ENCODE results near the gene IGFL1. TPM values are rescaled to one million over a fixed set of nuclear protein-coding genes. Genes with fewer than 3 reads are reported as not detected.

IGFL1 gene
- total RNA-seq (2013; cell fraction: nucleolus; rRNA removed), result not detected in 2 replicates
- not detected in 2 replicates for total RNA-seq (2014; rRNA removed)
- total RNA-seq (2014; rRNA removed; fragmentation: Illumina TruSeq; extraction: Trizol), result not detected in 2 replicates
- not detected in 2 replicates for total RNA-seq (2021)
- polyA plus RNA-seq (2011; ENCODE audit: low read depth), result not detected
- not detected in 2 replicates for polyA plus RNA-seq (2011; rRNA removed)
- not detected in 2 replicates for polyA plus RNA-seq (2011; cell fraction: cytosol; rRNA removed)
- not detected in 2 replicates for polyA plus RNA-seq (2011; cell fraction: nucleus; rRNA removed)
- polyA plus RNA-seq (2012), result not detected in 2 replicates
- not detected in 2 replicates for polyA plus RNA-seq (2014; fragmentation: Illumina TruSeq; extraction: Trizol)
- polyA plus RNA-seq (2014; fragmentation: Nextera tagmentation; extraction: Ambion mirVana), result not detected
- not detected in 2 replicates for polyA plus RNA-seq (2014; rRNA removed)
- not detected for polyA plus RNA-seq (2016; fragmentation: Nextera tagmentation; extraction: Ambion mirVana)
- not detected in 2 replicates for polyA minus RNA-seq (2011; rRNA and poly(A)+ RNA removed)
- polyA minus RNA-seq (2011; cell fraction: cytosol; rRNA and poly(A)+ RNA removed), result not detected in 2 replicates
- polyA minus RNA-seq (2011; cell fraction: nucleus; rRNA and poly(A)+ RNA removed), result not detected in 2 replicates
- Bru-seq, nascent RNA, result not detected
- BruChase-seq, experiment 1, labeled RNA remaining after a 6-hour chase, result not detected
- BruChase-seq, experiment 2, labeled RNA remaining after a 2-hour chase, result not detected
- long read RNA-seq, experiment 1, result 0 reads
- long read RNA-seq, experiment 2, result 0 reads

DNA sequence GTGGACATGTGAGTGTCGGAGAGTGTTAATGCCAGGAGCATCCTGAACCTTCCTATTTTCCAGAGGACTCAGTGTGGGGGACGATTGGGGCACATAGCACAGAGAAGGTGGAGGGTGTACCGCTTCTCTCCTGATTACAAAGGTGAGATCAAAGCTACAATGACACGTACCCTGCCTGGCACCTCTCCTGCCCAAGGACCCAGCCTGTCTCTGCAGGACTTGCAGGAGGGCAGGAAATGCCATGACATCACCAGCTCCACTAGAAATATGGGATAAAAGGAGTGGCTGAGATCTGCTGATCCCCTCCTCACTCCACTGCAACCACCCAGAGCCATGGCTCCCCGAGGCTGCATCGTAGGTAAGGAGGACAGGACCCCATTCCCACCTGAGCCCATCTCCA lies at the start of gene IGFL1:
TSS of gene IGFL1 (plus strand) at position 301 of the 400 bp plus-strand sequence. CDS start at position 334, 33 bp downstream.
- no peak for FAIRE-seq
- Histone ChIP-seq H3K4me3 (no peak within 1 kb of the TSS), H3K79me2 (ENCODE audit: control insufficient read depth, insufficient read depth, low read length) (no peaks in the 10 kb centered on the region), H3K4me1 (ENCODE audit: control insufficient read depth, insufficient read depth, low read length) (no peaks in the 10 kb centered on the region), H3K27ac (ENCODE audit: control insufficient read depth, insufficient read depth) (no peak within 1 kb of the TSS), H2AFZ (ENCODE audit: control insufficient read depth, low read depth, low read length) (no peak within 1 kb of the TSS), H3K36me3 (ENCODE audit: control insufficient read depth in 2 of 2, insufficient read depth in 2 of 2, low read length in 1 of 2) (no peaks in the 10 kb centered on the region), H3K4me2 (ENCODE audit: control insufficient read depth, insufficient read depth) (no peak within 1 kb of the TSS), H3K9ac (ENCODE audit: control insufficient read depth, insufficient read depth, low read length) (no peak within 1 kb of the TSS), H3K9me3 (replicated peaks; ENCODE audit: control insufficient read depth, insufficient read depth, low read length) (no peaks in the 10 kb centered on the region), H4K20me1 (ENCODE audit: control insufficient read depth, insufficient read depth) (no peaks in the 10 kb centered on the region), H3K27me3 (replicated peaks in 1 of 2; ENCODE audit: control insufficient read depth in 2 of 2, insufficient read depth in 2 of 2, low read length in 1 of 2) (peaks cover 0 to 3% of the 10 kb centered on the region in 2 experiments; a peak in 2 of 4 replicates)
- no peak for DNase-seq (ENCODE audit: low read depth, low spot score)
- ATAC-seq, result no peak
- intact Hi-C loops (cut with micrococcal nuclease; ENCODE audit: unreplicated experiment) (no loop called here), in situ Hi-C loops (cut with MboI) (no loop called here)
- ChIA-PET SMC1A (ENCODE audit: uncharacterized antibody, unreplicated experiment) (no interaction called here), CTCF (no interaction called here), POLR2A (no interaction called here), RAD21 (ENCODE audit: unreplicated experiment) (no interaction called here)
- 0% methylated on average over 6 of the region's 6 CpGs for WGBS (ENCODE audit: insufficient coverage, insufficient replicate concordance, low lambda C conversion rate, missing lambda C conversion rate)
- no TSS peak for BruUV-seq (replicated peaks)
- TF ChIP-seq BHLHE40 (IDR thresholded peaks at IDR 0.05; ENCODE audit: borderline replicate concordance in 1 of 2, low read depth in 2 of 2, low read length in 1 of 2) (no peak), JUND (IDR thresholded peaks at IDR 0.05; ENCODE audit: low read depth, low read length) (no peak), CBX3 (IDR thresholded peaks at IDR 0.05; ENCODE audit: borderline replicate concordance, low read depth) (no peak), TAF1 (IDR thresholded peaks at IDR 0.05; ENCODE audit: borderline replicate concordance, low read depth, low read length) (no peak), TCF12 (IDR thresholded peaks at IDR 0.05; ENCODE audit: low read depth, low read length) (no peak), ZNF274 (IDR thresholded peaks at IDR 0.05; ENCODE audit: insufficient read depth, insufficient read length) (no peak), TCF7 (IDR thresholded peaks at IDR 0.05; ENCODE audit: borderline replicate concordance) (no peak), HCFC1 (IDR thresholded peaks at IDR 0.05; ENCODE audit: low read length) (no peak), CREB1 (IDR thresholded peaks at IDR 0.05; ENCODE audit: low read depth) (no peak), NFXL1 (IDR thresholded peaks at IDR 0.05; ENCODE audit: borderline replicate concordance) (no peak), STAT3 (IDR thresholded peaks at IDR 0.05; ENCODE audit: low read depth, low read length) (no peak), POLR2A (IDR thresholded peaks at IDR 0.05; ENCODE audit: low read depth, low read length) (no peak), NR2F1 (conservative IDR thresholded peaks at IDR 0.05) (no peak), BMI1 (IDR thresholded peaks at IDR 0.05; ENCODE audit: borderline replicate concordance) (no peak), GABPA (IDR thresholded peaks at IDR 0.05; ENCODE audit: low read depth) (no peak), ETV6 (conservative IDR thresholded peaks at IDR 0.05 in 1 of 2, IDR thresholded peaks at IDR 0.05 in 1 of 2; ENCODE audit: borderline replicate concordance in 1 of 2, low read depth in 1 of 2) (no peak)
- TF ChIP-seq, protein P1, sequence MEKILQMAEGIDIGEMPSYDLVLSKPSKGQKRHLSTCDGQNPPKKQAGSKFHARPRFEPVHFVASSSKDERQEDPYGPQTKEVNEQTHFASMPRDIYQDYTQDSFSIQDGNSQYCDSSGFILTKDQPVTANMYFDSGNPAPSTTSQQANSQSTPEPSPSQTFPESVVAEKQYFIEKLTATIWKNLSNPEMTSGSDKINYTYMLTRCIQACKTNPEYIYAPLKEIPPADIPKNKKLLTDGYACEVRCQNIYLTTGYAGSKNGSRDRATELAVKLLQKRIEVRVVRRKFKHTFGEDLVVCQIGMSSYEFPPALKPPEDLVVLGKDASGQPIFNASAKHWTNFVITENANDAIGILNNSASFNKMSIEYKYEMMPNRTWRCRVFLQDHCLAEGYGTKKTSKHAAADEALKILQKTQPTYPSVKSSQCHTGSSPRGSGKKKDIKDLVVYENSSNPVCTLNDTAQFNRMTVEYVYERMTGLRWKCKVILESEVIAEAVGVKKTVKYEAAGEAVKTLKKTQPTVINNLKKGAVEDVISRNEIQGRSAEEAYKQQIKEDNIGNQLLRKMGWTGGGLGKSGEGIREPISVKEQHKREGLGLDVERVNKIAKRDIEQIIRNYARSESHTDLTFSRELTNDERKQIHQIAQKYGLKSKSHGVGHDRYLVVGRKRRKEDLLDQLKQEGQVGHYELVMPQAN (conservative IDR thresholded peaks at IDR 0.05), result no peak
- TF ChIP-seq, protein P2, sequence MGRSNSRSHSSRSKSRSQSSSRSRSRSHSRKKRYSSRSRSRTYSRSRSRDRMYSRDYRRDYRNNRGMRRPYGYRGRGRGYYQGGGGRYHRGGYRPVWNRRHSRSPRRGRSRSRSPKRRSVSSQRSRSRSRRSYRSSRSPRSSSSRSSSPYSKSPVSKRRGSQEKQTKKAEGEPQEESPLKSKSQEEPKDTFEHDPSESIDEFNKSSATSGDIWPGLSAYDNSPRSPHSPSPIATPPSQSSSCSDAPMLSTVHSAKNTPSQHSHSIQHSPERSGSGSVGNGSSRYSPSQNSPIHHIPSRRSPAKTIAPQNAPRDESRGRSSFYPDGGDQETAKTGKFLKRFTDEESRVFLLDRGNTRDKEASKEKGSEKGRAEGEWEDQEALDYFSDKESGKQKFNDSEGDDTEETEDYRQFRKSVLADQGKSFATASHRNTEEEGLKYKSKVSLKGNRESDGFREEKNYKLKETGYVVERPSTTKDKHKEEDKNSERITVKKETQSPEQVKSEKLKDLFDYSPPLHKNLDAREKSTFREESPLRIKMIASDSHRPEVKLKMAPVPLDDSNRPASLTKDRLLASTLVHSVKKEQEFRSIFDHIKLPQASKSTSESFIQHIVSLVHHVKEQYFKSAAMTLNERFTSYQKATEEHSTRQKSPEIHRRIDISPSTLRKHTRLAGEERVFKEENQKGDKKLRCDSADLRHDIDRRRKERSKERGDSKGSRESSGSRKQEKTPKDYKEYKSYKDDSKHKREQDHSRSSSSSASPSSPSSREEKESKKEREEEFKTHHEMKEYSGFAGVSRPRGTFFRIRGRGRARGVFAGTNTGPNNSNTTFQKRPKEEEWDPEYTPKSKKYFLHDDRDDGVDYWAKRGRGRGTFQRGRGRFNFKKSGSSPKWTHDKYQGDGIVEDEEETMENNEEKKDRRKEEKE (IDR thresholded peaks at IDR 0.05), result no peak

Measured in GM12878 (cell line).